GM19351 (cell line): Measurements from ENCODE around the gene DKK3.
"Not testable (repeated sequence)": the region's sequence is repeated elsewhere in the genome, so short reads cannot be mapped to it uniquely, and the experiment has no call there.

Experiments used
- ATAC-seq: cut with Tn5 transposase; IDR thresholded peaks from one replicate; pipeline ENCODE4 v1.9.1; 2021; ENCODE audit warnings: mild to moderate bottlenecking, moderate library complexity; ENCODE audit not compliant: unreplicated experiment

Gene DKK3

DNA sequence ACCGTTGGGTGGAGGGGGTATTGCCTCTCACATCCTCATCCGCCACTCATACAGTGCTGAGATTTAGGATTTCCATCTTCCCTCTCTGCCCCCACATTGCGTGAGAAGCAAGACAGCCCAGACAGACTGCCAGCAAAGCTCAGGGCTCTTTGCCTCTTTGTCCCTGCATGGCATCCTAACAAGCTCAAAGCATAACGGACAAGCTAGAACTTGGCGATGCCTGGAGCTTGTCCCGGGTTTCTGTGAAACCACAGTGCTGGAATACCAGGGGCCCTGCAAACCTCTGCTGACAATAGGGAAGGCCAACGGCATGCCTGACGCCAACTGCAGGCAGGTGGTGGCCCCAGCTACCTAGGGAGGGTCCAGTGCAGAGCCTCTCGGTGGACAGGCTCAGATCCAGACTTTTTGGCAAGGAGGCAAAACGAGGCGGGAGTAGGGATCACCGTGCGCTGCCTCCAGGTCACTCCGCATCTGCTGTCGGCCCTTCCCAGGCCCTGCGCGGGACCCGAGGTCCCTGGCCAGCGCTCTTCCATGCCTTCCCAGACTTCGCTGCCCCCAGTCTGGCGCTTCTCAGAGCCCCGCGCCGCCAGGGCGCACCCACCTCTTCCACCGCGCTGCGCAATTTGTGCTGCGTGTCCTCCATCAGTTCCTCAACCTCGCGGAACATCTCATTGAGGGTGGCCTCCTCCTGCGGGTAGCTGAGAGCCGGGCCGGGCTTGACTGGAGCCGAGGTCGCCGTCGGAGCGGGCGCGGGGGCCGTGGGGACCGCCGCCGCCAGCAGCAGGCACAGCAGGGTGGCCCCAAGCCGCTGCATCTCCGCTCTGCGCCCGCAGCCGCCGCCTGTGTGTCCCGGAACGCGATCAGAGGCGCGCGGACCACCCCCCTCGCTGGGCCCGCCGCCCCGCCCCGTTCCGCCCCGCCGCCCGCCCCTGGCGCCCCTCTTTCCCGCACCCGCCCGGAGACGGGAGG lies at the start of gene DKK3:
Gene DKK3 (minus strand): TSS at position 858 of the 969 bp plus-strand sequence. CDS start 44 bp downstream, at position 814.
- no peak for ATAC-seq

DNA sequence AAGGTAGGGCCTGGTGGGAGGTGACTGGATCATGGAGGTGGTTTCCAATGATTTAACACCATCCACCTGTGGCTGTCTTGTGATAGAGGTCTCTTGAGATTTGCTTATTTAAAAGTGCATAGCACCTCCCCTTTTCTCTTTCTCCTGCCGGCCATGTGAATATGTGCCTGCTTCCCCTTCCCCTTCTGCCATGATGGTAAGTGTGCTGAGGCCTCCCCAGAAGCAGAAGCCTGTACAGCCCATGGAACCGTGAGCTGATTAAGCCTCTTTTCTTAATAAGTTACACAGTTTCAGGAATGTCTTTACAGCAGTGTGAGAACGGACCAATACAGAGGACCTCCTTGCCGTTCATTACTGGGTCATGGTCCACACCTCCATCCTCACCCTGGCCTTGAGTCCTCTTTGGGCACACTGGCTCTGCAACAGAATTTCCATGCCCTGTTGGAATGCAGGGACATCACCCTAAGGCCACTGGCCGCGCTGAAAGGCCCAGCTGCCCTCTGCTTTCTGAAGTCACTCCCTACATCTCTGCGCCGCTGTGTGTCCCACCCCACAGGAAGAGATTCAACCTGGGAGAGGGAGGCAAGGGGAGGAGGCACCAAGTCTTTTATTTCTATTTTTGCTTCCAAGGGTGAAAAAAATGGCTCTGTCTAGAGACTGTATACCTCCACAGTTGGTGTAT lies 49.0 kb upstream of the DKK3 start:
- ATAC-seq, result no peak

DNA sequence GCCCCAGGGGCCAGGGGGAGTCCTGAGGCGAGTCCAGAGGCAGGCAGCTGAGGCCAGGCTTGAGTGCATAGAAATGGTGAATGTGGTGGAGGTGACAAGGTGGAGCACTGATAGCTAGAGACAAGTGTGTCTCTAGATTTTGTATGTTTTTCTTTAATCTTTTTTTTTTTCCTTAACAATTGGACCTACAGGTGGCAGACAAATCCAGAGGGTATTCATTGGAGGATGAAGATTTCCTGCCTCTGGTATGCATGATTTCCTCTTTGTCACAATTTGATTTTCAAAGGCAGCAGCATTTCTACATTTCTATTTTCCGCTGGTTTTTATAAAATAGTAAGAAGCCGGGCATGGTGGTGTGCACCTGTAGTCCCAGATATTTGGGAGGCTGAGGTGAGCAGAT lies 47.7 kb upstream of the DKK3 start:
- no peak for ATAC-seq

DNA sequence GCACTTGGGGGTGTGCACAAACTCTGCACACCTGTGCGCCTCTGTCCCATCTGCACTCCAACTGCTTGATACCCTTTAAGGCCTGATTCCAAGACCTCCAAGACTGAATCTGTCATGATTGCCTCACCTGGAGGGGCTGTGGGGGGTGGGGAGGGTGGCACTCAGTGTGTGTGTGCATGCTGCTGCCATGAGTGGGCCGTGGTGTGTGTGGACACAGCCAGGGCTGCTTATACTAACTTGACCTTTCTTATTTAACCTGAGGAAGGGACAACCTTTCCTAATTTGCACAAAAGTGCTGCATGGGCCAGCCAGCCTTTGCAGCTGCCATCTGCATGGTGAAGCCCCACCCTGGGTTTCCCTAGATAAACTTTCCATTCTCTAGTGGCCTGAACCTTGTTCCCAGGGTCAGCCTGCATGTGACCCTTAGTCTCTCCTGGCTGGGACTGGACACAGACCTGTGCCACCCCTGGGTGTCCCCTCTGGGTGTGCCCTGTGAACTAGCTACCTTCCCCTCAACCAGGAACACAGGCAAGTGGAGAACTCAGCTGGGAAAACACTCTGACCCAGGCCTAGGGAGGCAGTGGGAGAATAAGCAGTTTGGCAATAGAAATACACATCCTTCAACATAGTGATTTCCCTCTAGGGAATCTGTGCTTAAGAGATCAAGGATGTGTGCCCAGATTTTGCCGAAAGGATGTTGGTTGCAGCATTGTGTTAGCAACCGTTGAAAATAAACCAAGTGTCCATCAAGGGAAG lies 45.4 kb upstream of the DKK3 start:
- no peak for ATAC-seq

DNA sequence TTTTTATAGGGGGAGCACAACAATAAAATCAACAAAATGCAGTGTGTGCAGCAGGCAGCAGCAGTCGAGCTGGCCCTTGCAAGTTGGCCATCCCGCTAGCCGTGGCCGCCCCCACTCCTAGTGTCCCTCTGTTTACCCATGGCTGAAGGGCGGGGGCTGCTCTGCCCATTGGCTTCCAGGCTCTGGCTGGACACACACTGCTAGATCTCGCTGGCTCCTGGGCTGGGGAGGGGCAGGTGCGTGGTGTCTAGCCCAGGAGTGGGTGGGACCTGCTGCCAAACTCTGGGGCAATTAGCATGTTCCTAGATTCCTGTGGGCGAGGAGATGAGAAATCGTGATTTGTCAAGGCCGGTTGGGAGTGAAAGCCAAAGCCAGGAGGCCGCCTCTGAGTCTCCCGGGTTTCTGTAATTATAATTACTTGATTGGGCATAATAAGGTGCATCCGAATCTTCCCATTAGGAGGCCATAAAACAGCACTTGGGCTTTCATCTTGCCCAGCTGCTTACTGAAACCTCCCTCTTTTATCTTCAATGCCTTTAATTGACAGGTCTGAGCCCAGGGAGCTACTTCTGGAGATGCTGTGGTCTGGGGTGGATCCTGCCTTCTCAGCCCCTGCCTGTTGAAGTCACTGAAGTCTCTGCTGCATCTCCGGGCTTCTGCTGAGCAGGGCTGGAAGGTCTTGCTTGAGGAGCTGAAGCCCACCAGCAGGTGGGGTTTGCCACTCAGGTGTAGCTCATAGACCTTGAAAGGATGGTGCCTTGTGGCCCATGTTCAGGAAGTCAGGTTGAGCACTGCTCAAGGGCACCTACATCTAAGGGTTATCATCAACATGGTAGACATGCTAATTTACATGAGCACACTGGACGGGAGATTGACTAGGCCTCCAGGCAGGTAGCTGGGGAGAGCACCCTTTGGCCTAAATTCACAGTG lies 44.5 kb upstream of the DKK3 start:
- ATAC-seq, result no peak

DNA sequence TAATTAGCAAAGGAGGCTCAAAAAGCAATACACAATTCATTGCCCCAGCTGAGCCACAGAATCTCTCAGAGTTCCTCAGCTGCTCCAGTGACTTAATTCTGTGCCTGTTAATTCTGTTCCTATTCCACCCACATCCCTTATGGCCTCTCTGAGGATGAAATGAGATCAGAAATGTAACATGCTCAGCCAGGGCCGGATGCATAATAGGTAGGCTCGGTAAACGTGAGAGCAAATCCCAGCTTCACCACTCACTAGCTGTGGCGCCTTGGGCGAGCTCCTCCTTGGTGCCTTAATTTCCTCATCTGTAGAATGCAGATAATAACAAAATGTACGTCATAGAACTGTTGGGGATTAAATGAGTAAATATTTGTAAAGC lies 42.8 kb upstream of the DKK3 start:
- no peak for ATAC-seq

DNA sequence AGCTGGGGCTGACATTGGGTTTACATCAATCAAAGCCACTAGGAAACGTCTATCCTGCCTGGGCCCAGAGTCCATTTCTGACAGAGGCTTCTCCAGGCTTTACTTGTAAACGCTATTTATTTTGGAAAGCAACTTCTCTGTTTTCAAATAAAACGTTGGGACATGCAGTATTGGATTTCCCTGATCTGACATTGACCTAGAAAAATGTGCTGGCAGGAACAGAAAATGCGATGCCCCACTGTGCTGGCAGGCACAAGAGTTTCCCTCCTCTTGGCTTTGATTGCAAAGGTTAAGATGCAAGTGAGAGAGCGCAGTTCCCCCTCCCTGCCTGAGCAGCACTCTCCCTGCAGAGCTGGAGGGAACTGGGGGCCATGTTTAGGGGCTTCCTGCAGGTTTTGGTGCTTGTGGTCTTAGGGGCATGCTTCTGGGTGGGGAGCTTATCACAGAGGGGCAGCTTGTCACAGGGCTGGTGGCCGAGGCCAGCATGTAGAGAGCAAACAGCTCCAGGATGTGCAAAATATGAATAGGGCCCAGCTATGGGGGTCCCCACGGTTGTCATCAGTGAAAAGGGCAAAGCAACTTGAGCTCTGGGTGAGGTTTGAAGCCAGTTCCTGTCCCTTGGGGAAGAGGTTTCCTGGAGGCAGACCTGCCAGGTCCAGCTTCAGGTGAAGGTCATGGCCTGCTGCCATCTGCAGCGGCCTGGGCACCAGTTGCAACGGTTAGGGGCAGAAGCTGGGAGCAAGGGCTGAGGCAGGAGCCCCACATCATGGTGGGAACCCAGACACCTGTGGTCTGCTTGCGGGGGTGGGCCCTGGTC lies 42.3 kb upstream of the DKK3 start:
- no peak for ATAC-seq

DNA sequence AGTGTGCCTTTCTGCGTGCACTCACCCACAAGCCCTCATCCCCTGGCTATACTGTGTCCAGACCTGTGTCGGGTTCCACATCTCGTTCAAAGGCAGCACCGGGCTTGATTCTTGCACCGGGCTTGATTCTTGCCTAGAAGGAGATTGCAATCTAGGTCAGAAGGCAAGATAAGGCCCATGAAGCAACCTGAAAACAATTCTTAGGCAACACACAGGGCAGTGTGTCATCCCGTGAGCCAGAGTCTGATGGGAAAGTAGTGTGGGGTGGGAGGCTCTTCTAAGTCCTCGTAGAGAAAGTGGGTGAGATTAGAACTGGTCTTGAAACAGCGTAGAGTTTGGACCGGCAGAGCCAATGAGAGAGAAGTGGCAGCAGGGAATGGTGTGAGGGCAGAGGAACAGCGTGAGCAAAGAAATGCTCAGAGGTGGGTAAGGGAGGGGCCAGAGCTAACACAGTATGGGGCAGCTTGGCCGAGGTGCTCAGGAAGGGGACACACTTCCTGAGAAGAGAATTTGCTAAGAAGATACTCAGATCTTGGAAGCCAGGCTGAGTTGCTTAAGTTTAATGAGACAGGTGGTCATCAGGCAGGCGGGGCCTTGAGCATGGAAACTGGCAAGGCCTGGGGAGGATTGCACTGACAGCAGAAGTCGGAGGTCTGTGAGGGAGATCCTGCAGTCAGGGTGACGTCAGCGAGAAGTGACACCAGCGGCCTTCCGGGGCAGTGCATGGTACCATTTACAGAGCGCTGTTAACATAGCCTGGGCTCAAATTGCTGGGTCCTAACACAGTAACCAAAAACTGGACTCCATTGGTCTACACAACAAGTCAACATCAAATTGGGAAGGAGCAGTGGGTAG lies 40.7 kb upstream of the DKK3 start:
- ATAC-seq, result no peak

DNA sequence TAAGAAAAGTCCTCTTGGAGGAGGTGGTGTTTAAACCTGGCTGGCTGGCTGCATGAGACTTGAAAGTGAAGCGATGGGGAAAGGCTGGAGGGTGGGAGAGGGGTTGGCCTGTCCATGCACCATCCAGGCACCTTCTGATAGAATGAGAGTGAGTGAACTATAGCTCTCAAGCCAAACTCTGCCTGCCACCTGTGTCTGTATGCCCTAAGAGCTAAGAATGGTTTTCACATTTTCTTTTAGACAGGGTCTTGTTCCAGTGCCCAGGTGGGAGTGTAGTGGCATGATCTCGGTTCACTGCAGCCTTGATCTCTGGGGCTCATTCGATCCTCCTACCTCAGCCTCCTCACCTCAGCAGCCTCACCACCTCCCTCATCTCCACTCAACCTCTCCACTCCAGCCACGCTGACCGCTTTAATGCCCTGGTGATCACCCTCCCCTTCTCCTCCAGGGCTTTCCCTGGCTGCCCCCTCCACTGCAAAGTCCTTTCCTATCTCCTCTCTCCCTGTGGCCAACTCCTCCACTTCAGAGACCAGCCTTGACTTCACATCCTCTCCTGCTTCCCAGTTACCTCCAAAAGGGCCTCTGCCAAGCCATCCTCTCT lies 38.3 kb upstream of the DKK3 start:
- no peak for ATAC-seq

DNA sequence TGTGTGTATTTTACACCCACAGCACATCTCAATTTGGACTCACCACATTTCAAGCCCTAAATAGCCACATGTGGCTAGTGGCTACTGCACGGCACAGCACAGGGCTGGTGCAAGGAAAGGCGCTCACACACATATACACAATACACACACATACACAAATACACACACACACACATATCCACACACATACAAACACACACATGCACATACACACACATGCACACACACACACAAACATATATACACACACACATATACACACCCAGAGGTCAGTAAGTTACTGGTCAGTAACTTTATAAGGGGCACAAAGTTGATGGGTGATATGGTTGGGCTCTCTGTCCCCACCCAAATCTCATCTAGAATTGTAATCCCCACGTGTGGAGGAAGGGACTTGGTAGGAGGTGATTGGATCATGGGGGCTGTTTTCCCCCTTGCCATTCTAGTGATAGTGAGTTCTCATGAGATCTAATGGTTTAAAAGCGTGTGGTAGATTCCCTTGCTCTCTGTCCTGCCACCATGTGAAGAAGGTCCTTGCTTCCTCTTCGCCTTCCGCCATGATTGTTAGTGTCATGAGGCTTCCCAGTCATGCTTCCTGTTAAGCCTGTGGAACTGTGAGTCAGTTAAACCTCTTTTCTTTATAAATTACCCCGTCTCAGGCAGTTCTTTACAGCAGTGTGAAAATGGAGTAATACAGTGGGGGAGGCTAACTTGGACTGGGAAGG lies 37.6 kb upstream of the DKK3 start:
- ATAC-seq, result no peak

DNA sequence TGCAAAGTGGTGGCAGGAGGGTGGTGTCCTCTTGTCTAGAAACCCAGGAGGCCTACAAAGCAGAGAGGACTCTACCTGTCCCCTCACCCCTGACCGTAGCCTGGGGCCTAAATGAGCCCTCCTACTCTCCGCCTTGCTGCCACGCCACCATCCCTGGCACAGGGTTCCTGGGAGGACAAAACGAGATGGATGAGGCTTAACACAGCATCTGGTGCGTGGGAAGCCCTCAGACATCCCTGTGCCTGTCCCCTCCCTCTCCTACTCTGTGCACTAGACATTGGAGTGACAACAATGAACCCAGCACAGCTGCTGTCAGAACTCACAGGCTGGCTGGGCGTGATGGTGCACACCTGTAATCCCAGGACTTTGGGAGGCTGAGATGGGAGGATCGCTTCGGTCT lies 36.4 kb upstream of the DKK3 start:
- no peak for ATAC-seq

DNA sequence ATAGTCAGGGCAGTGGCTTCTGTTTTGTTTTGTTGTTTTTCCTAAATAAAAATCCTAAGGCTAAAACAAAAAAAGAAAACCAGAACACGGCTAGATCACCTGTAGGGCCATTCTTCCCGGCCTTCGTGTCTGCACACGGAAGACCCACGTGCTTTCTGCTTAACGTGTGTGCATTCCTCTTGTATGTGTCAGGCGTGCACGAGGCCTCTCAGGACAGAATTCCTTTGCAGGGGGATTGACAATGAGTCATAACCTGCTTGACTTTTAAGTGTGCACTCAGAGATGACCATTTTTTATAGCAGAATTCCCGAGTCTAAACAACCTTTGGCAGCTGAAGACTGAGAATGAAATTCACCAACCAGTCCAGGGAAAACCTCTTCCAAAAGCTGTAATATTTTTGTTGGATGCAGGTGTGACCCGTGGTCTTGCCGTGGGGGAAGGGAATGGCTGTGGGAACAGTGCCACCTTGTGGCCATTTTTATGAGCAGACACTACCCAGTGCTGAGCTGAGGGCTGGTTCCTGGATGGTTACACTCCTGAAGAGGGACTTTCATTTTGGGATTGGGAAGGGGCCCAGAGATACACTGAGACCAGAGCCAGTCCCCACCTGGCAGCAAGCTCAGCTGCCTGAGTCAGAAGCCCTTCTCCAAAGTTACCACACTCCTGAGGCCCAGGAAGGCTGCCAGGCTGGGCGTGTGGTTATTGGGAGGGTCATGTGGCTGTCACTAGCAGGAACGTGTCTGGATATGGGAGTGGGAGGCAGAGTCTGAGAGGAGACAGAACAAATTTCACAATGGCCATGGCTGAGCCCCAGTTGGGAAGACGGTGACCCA lies 35.7 kb upstream of the DKK3 start:
- ATAC-seq, result peak; percentile 70

DNA sequence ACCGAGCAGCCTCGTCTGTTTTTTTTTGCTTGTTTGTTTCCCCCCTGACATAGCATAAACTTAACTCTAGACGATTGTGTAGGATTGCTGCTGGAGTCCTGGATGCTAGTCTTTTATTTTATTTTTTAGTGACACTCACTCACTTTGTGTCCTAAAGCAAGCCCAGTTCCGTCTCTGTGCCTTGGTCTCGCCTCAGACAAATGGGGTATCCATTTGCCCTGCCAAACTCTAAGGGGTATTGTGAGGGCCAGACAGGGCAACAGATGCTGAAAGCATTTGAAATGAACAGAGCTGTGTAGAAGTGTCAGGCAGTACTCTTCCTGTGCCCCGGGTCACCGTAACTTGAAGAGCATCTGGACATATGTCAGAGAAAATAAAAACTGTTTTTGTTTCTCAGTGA lies 34.8 kb upstream of the DKK3 start:
- ATAC-seq, result no peak

DNA sequence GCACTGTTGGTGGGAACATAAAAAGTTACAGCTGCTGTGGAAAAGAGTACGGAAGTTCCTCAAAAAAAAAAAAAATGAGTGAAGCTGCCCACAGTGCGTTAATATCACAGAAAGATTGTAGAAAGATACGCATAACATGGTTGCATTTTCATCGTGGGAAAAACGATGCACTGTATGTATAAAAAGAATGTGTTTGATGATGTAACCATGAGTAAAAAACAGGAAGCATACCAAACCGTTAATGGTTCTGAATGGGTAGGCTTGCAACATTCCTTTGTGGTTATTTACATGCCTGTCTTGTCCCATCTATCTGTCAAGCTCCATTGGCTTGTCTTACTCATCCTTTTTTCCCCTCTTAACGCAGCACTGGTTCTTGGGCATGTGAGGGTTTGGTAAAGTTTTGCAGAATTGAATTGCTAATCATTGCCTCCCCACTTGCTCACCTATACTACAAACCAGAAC lies 33.8 kb upstream of the DKK3 start:
- no peak for ATAC-seq

DNA sequence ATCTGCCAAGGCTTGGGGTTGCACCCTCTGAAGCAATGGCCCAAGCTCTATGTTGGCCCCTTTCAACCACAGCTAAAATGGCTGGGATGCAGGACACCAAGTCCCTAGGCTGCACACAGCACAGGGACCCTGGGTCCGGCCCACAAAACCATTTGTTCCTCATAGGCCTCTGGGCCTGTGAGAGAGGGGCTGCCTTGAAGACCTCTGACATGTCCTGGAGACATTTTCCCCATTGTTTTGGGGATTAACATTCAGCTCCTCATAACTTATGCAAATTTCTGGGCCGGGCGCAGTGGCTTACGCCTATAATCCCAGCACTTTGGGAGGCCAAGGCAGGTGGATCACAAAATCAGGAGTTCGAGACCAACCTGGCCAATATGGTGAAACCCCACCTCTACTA lies 32.3 kb upstream of the DKK3 start:
- not testable (repeated sequence) for ATAC-seq

DNA sequence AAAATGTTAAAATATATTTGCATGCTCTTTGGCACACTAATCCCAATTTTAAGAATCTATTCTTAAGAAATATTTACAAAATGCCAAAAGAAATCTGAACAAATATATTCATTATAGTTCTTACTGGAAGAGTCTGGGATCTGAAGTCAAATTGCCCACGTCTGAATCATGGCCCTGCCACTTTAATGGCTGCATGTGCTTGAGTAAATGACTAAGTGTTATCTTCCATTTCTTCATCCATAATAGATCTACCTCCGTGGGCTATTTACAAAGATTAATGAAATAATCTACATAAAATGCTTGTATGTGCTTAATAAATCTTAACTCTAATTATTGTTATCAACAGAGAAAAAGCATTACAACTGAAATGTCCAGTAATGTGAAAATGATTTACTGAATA lies 24.5 kb upstream of the DKK3 start:
- no peak for ATAC-seq
